NT2/D1 (cell line): ENCODE results near the gene KAT6B.

ENCODE experiments used
- DNase-seq: peaks from one replicate; pipeline ENCODE4 v3.0.0-alpha.2; 2011; ENCODE audit warnings: low read depth, low spot score
- H3K27me3 ChIP-seq: 2 replicates; pipeline ENCODE4 v1.6.0; 2011; ENCODE audit warnings: mild to moderate bottlenecking; ENCODE audit not compliant: insufficient read length, insufficient read depth
- H3K36me3 ChIP-seq: 2 replicates; pipeline ENCODE4 v1.6.1; 2011; ENCODE audit warnings: mild to moderate bottlenecking, low read length, mixed read lengths; ENCODE audit not compliant: insufficient read depth, insufficient read length
- H3K4me1 ChIP-seq: 2 replicates; pipeline ENCODE4 v1.5.1; 2011; ENCODE audit not compliant: insufficient read depth, insufficient read length
- H3K4me3 ChIP-seq: 2 replicates; pipeline ENCODE4 v1.5.1; 2011; ENCODE audit warnings: low read depth; ENCODE audit not compliant: insufficient read length
- H3K9ac ChIP-seq: 2 replicates; pipeline ENCODE4 v1.6.0; 2011; ENCODE audit warnings: low read depth; ENCODE audit not compliant: insufficient read length
- H3K9me3 ChIP-seq: 2 replicates; pipeline ENCODE4 v1.5.1; 2011; ENCODE audit warnings: mild to moderate bottlenecking, low read length; ENCODE audit not compliant: insufficient read depth
- SUZ12 ChIP-seq: IDR thresholded peaks from 2 replicates; pipeline ENCODE4 v1.6.1; 2011; ENCODE audit not compliant: insufficient read length, insufficient read depth; ENCODE audit errors: extremely low read depth
- YY1 ChIP-seq: IDR thresholded peaks from 2 replicates; pipeline ENCODE4 v1.6.1; 2011; ENCODE audit not compliant: insufficient read length, insufficient read depth
- ZNF274 ChIP-seq: IDR thresholded peaks from 2 replicates; pipeline ENCODE4 v1.6.1; 2011; ENCODE audit warnings: mild to moderate bottlenecking, low read depth, low read length

KAT6B gene

GRCh38 chr10:75001715-75002350, 175.4 kb downstream of the KAT6B start:
- Histone ChIP-seq H3K9ac (no peak overlapping the region), H3K27me3 (no peaks in the 10 kb centered on the region), H3K9me3 (no peaks in the 10 kb centered on the region), H3K4me1 (no peaks in the 10 kb centered on the region), H3K36me3 (peaks cover 3% of the 10 kb centered on the region), H3K4me3 (no peak overlapping the region)
- DNase-seq, result no peak
- no peak for TF ChIP-seq SUZ12
- TF ChIP-seq ZNF274, result no peak

GRCh38 chr10:75002351-75002725, 175.9 kb downstream of the KAT6B start:
- Histone ChIP-seq H3K36me3 (peaks cover 3% of the 10 kb centered on the region), H3K9me3 (no peaks in the 10 kb centered on the region), H3K27me3 (no peaks in the 10 kb centered on the region), H3K4me3 (no peak overlapping the region), H3K9ac (no peak overlapping the region), H3K4me1 (no peaks in the 10 kb centered on the region)
- TF ChIP-seq SUZ12, result no peak
- TF ChIP-seq ZNF274, result no peak
- TF ChIP-seq YY1, result no peak
- no peak for DNase-seq

GRCh38 chr10:75002967-75003594, 176.7 kb downstream of the KAT6B start:
- H3K4me3 ChIP-seq, result no peak overlapping the region
- no peaks in the 10 kb centered on the region for H3K4me1 ChIP-seq
- no peak for DNase-seq
- H3K9me3 ChIP-seq, result no peaks in the 10 kb centered on the region
- TF ChIP-seq ZNF274 (no peak), SUZ12 (no peak), YY1 (no peak)
- peaks cover 3% of the 10 kb centered on the region for H3K36me3 ChIP-seq
- no peak overlapping the region for H3K9ac ChIP-seq
- H3K27me3 ChIP-seq, result no peaks in the 10 kb centered on the region

GRCh38 chr10:75003891-75004290, 177.5 kb downstream of the KAT6B start:
- Histone ChIP-seq H3K9ac (no peak overlapping the region), H3K9me3 (no peaks in the 10 kb centered on the region), H3K4me3 (no peak overlapping the region), H3K27me3 (no peaks in the 10 kb centered on the region), H3K36me3 (peaks cover 3% of the 10 kb centered on the region), H3K4me1 (no peaks in the 10 kb centered on the region)
- no peak for DNase-seq
- TF ChIP-seq ZNF274, result no peak
- no peak for TF ChIP-seq SUZ12
- no peak for TF ChIP-seq YY1

- no peak overlapping the region for H3K9ac ChIP-seq
- peaks cover 3% of the 10 kb centered on the region for H3K36me3 ChIP-seq
- DNase-seq, result no peak
- H3K27me3 ChIP-seq, result no peaks in the 10 kb centered on the region
- no peak for TF ChIP-seq ZNF274
- TF ChIP-seq SUZ12, result no peak
- no peak for TF ChIP-seq YY1
- H3K9me3 ChIP-seq, result no peaks in the 10 kb centered on the region
- H3K4me1 ChIP-seq, result no peaks in the 10 kb centered on the region
- H3K4me3 ChIP-seq, result no peak overlapping the region
Measured at GRCh38 chr10:75007646-75008045, 181.2 kb downstream of the KAT6B start.

- DNase-seq, result no peak
- Histone ChIP-seq H3K4me1 (no peaks in the 10 kb centered on the region), H3K36me3 (peaks cover 3% of the 10 kb centered on the region), H3K9me3 (no peaks in the 10 kb centered on the region), H3K9ac (no peak overlapping the region), H3K27me3 (no peaks in the 10 kb centered on the region), H3K4me3 (no peak overlapping the region)
- TF ChIP-seq YY1, result no peak
- TF ChIP-seq ZNF274, result no peak
- TF ChIP-seq SUZ12, result no peak
Measured at GRCh38 chr10:75008952-75009351, 182.6 kb downstream of the KAT6B start.

GRCh38 chr10:75009426-75009825, 183.0 kb downstream of the KAT6B start:
- H3K36me3 ChIP-seq, result peaks cover 3% of the 10 kb centered on the region
- H3K9ac ChIP-seq, result no peak overlapping the region
- no peaks in the 10 kb centered on the region for H3K27me3 ChIP-seq
- no peak overlapping the region for H3K4me3 ChIP-seq
- TF ChIP-seq YY1, result no peak
- TF ChIP-seq SUZ12, result no peak
- no peak for TF ChIP-seq ZNF274
- H3K4me1 ChIP-seq, result no peaks in the 10 kb centered on the region
- DNase-seq, result no peak
- no peaks in the 10 kb centered on the region for H3K9me3 ChIP-seq
